ENCODE measurements around the gene PCSK6.
"Not testable (repeated sequence)": the region's sequence is repeated elsewhere in the genome, so short reads cannot be mapped to it uniquely, and the experiment has no call there.

The PCSK6 gene

GRCh38 chr15:101463270-101463669, 26.2 kb downstream of the PCSK6 start:
- DNase-seq (ENCODE audit: low read depth in 2 of 2) = no peak

DNA sequence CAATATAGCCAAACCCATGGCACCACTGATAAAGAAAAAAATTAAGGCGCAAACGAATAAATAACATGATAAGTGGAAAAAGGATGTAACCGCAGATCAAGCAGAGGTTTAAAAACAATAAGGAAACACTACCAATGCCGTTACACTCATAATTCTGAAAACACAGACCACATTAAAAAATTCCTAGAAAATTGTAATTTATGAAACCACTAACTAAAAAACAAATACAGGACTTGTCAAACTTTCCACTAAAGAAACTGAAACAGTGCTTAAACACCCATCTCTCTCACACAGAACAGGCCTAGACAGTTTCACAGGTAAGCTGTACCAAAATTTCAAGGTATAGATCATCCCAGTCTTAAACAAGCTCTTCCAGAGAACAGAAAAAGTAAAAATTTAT, 28.4 kb downstream of the PCSK6 start:
- no peak for DNase-seq (ENCODE audit: low read depth in 2 of 2)

DNA sequence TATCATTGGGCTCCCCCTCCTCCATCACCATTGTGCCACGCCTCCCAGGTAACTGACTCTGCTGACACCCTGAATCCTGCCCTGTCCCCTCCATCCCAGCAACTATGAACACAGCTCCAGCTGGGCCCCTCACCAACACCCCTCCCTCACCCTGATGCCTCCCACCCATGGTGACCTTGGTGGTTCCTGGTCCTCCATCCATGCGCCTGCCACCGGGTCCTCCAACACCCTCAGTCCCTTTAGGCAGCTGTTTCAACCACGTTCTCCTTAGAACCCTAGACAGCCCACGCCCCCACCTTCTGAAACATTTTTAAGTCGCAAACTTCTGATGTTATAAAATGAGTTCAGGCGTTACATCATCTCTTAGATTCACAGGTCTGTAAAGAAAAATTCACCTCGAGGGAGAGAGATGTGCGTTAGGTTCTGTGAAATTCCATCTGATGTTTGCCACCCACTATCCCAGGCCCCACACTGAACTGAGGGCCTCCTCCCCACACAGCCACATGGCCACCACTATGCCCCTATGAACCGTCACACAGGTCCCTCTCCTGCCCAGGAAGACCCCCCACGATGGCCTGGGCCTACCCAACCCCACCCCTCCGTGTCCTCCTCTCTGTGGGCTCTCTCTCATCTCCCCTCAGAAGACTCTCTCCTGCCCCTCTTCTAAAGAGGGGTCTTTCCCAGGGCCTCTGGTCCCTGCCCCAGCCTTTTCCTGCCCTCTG, 29.8 kb downstream of the PCSK6 start:
- no peak for DNase-seq (ENCODE audit: low read depth in 2 of 2)

- no peak for DNase-seq (ENCODE audit: low read depth in 2 of 2)
Measured at GRCh38 chr15:101458908-101459578, 30.5 kb downstream of the PCSK6 start.

- DNase-seq (ENCODE audit: low read depth in 2 of 2) = no peak
Measured at GRCh38 chr15:101458158-101458900, 31.2 kb downstream of the PCSK6 start.

GRCh38 chr15:101457696-101458095, 31.8 kb downstream of the PCSK6 start:
- no peak for DNase-seq (ENCODE audit: low read depth in 2 of 2)

DNA sequence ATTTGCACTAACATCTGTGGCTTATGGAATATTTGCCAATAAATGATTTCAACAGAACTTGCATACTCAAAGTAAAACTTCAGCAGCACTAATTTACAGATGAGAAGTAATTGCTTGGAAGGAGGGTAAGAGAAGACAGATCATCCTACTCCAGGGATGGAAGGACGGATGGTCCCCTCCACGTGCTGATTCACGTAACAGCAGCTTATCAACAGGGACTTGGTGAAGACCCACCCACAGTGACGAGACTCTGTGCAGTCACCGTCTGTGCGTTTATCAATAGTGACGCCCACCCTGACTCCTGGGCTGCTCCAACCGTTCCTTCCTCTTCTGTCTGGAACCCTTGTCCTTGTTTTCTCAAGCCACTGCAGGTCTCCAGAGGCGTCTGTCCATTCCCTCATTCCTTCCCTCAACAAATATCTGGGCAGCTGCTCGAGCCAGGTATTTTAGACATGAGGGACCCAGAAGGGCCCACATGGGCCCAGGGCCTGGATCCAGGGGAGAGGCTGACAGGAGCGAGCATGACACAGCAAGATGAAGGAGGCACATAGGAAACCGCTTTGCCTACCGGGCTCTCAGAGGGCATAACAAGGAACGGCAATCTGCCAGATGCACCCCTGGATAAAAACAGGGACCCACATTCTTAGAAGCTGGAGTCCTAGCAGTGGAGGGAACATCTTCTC, 33.3 kb downstream of the PCSK6 start:
- no peak for DNase-seq (ENCODE audit: low read depth in 2 of 2)

- DNase-seq (ENCODE audit: low read depth in 2 of 2) = no peak
Measured at GRCh38 chr15:101455291-101456025, 34.0 kb downstream of the PCSK6 start.

DNA sequence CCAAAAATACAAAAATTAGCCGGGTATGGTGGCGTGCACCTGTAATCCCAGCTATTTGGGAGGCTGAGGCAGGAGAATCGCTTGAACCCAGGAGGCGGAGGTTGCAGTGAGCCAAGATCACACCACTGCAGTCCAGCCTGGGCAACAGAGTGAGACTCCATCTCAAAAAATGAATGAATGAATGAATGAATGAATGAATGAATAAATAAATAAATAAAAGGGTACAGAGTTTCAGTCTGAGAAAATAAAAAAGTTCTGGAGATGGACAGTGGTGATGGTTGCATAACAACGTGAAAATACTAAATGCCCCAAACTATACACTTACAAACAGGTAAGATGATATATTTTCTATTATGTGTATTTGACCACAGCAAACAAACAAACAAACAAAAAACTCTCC, 34.7 kb downstream of the PCSK6 start:
- not testable (repeated sequence) for DNase-seq (ENCODE audit: low read depth in 2 of 2)

DNA sequence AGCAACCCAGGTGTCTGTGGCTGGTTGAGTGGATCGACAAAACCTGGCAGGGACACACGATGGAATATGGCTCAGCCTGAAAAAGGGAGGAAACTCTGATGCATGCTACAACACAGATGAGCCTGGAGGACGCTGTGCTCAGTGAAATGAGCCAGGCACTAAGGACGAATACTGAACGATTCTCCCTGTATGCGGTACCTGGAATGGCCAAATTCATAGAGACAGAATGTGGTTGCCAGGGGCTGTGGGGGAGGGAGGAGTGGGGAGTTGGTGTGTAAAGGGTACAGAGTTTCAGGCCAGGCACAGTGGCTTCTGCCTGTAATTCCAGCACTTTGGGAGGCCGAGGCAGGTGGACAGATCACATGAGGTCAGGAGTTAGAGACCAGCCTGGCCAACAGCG, 35.1 kb downstream of the PCSK6 start:
- DNase-seq (ENCODE audit: low read depth in 2 of 2) = no peak

DNA sequence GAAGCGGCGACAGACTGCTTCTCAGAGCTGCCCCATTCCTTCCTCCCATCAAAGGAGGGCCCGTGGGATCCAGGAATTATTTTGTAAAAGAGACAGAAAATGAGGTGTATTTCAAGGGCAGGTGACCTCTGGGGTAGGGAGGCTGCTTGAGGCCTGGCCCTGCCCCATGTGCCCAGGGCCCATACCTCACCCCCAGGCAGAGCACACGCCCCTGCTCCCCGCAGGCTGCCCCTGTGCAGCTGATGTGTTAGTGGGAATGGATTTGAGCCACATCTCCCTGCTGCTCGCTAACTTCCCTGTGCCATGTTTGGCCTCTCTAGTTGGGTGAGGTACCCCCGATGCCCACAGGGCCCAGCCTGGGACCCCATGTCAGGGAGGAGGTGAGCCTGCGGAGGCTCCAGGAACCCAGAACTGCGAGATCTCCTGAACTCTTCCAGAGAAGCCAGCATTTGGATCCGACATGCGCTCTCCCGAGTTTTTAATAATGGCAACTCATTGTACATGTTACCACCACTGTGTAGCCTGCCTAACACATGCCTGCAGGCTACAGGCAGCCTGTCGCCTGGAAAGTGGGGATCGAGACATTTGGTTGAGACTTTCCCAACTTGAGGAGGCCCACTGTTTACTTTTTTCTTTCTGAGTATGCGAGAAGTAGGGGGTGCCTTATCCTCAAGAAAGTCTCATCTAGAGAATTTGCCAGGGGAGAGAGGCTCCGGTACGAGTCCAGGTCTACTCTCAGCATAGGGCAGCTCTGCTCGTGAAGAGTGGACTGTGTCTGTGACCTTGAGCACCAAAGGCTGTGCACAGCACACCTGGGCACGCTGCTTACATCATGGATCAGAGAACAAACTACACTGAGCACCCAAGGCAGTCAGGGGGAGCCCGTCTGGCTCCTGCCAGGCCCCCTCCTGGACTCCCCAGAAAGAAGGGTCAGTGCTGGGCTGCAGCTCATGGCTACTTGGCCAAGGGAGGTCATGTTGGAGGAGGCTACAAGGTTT, 36.1 kb downstream of the PCSK6 start:
- no peak for DNase-seq (ENCODE audit: low read depth in 2 of 2)

- no peak for DNase-seq (ENCODE audit: low read depth in 2 of 2)
Measured at GRCh38 chr15:101452572-101452971, 36.9 kb downstream of the PCSK6 start.

DNA sequence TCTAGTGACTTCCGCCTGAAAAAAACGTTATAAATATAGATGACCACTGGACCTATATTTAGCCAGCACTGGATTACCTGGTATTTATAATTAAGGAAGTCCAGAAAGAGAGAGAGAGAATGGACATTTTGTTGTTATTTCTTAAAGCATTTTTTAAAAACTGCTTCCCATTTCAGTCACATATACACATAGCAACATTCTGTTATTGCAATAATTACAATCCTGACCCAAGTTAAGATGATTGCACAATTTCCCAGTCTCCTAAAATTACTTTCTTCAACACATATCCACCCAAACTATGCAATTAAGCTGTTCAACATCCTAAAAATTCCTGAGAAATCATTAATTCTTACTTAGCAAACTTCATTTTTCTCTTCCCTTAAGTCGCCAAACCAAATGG, 37.7 kb downstream of the PCSK6 start:
- DNase-seq (ENCODE audit: low read depth in 2 of 2) = no peak

- DNase-seq (ENCODE audit: low read depth in 2 of 2) = no peak
Measured at GRCh38 chr15:101451266-101451799, 38.2 kb downstream of the PCSK6 start.

DNA sequence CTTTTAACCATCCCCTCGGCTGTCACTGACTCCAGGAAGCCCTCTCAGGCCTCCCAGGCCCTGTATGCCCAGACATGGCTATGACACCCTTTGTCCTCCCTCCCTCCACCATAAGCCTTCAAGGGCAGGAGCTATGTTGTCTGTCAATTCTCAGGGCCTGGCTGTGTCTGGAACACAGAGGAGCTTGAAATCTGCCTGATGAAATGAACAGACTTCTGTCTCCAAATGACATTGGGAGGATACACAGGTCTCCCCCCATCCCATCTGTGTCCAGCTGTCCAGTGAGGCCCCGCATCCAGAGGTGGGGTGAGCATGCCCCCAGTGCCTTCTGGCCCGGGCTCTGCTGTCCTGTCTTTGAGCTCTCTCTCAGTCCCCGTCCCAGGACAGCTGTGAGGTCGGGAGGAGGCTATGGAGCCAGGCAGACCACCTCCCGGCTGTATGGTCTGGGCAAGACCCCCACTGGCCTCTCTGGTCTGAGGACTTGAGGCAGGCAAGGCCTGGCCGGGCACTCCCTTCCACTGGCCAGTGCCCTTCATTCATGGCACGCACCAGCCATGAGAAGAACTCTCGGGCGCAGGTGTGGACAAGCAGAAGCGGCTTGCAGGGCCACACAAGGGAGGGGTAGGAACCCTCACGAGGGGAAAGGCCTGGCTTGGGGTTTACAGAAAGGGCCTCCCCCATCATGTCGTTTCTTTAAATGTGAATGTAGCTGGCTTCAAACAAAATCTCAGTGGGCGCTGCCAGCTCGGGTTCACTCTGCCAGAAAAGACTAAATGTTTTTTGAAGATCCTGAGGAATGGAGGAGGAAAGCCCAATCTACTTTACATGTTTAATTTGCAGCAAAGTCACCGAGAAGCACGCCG, 38.9 kb downstream of the PCSK6 start:
- DNase-seq (ENCODE audit: low read depth in 2 of 2) = no peak

DNA sequence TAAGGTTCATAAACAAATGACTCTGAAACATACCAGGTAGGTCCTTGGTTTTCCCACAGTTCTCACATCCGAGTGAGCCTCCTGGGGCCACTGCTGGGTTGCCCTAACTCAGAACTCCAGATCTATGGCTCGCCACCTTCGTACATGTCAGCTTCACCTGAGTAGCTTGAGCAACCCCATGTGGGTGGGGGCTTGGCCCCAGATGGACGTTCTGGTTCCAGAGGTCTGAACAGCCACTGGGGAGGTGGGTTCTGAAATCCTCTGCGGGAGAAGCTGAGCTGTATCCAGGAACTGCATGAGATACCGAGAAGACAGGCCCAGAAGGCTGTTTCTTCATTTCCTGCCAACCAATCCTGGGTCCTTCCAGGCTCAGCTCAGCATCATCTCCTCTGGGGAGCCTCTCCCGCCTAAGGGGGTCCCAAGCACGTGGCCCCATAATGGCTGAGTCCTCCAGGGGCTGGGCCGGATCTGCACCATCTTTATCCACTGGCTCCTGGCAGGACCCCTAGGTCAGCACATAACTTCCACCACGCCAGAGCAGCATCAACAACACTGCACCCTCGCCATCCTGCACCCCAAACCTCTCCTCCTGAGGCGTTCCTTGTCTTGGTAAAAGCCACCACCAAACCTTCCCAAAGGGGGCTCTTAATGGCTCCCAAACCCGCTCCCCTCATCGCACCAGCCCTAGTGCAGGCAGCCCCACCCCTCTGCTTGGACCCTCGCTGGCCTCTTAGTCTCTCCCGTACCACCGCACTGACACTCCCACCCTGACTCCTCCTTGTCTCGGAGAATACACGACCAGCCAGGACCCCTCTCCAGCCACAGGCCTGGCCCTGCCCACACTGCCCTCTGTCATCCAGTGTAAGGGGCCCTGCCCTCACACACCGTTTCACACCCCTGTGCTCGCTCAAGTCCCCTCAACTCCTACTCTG, 39.8 kb downstream of the PCSK6 start:
- no peak for DNase-seq (ENCODE audit: low read depth in 2 of 2)

GRCh38 chr15:101448336-101448735, 41.2 kb downstream of the PCSK6 start:
- no peak for DNase-seq (ENCODE audit: low read depth in 2 of 2)

- DNase-seq (ENCODE audit: low read depth in 2 of 2) = no peak
Measured at GRCh38 chr15:101447561-101448071, 41.9 kb downstream of the PCSK6 start.
